Bronchus fibroblast of lung (primary cell): Measurements from ENCODE around the gene RAB15. TPM values are rescaled to one million over a fixed set of nuclear protein-coding genes. Genes with fewer than 3 reads are reported as not detected.

ENCODE experiments used
- total RNA-seq: library from RNA; depleted of rRNA; stranded (reverse); fragments of >200 nt; gene quantifications from 2 replicates; pipeline ENCODE4 v1.2.3, GENCODE V29; 2015

The RAB15 gene
- 1.6 and 2.2 TPM in 2 replicates for total RNA-seq

DNA sequence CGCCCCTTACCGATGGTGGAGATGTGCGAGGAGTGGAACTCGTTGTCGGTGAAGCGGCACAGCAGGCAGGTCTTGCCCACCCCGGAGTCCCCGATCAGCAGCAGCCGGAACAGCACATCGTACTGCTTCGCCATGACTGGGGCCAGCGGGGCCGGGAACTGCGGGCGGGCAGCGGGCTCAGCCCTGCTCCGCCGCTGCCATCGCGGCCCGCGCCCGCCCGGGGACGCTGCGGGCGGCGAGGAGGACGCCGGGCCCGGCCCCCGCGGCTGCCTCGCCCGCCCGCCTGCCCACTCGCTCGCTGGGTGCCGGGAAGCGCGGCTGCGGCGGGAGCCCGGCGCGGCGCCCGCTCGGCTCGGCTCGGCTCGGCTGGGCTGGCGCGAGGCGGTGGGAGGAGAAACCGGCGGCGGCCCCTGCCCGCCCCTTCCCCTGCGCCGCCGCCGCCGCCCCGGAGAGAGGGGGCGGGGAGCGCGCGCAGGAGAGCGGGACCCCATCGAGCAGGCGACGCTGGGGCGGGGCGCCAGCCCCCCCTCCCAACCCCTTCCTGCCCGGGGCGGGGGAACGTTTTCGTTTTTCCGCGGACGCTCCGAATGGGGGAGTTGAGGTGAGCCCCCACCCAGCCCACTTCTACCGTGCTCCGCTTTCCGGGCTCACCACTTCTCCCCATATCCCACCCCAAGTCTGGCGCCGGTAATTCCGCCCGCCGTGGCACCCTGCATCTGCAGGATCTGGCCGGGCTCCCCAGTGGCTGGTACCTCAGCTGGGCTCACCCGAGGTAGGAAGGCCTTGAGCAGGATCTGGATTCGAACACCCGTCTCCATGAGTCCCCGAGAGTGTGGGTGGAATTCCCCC, at the start of gene RAB15:
Gene RAB15, minus strand, starts transcription at position 394 of the 849 bp plus-strand sequence. Its CDS starts 260 bp downstream, at position 134.

DNA sequence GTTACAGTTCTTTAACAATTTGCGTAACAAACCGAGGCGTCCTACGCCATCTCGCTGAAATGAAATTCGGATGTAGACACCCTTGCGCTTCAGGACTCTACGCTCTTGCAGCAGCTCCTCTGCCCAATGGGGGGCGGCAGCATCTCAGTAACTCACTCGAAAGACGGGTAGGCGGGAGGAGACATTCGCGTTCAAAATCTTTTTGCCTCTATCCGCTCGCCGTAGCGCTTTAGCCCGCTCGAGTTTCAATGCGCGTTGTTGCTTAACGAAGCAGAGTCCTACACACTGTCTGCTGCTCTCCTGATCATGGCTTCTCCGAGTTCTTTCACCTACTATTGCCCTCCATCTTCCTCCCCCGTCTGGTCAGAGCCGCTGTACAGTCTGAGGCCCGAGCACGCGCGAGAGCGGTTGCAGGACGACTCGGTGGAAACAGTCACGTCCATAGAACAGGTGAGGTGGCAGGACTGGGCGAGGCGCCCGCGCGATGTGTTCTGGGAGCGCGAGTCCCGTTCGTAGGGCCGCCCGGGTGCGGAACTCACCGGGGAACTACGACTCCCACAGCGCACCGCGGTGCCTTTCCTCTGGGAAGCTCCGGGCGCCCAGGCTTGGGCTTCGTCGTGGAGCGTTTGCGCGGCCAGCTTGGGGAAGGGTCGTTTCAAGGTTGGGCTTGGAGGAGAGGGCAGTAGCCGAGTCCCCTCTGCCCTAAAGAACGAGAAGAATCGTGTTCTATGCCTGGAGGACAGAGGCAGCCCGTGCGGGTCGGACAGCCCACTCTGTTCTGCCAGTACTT, 14.7 kb upstream of the RAB15 start, which contains the start of gene FNTB:
Gene FNTB, plus strand, starts transcription at position 248 of the 790 bp plus-strand sequence. Its CDS starts 59 bp downstream, at position 307.

DNA sequence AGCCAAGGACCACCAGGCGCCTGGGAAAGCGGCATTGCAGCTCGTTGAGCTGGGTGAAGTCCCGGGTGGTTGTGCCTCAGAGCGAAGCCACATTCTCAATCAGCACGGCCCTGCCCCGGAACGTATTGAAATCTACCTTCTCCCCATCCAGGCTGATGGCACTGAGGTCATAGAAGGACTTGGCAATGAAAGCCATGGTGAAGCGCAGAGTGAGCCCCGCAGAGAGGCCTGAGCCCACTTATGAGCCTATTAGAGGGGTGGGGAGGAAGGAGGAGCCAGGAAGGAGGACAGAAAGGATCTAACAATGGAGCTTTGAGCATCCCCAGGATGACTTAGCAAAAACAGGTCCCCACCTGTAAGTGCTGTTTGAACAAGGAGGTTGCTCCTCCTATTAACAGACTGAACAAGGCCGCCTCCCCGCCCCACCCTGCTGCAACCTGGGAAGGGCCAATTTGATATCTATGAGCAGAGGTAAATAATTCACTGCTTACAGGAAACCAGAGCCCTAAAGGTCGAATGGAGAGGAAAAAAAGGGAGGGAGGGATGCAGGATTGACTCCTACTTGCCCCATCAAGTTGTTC, 29.5 kb downstream of the RAB15 start, which contains the start of gene GPX2:
Gene GPX2, minus strand, starts transcription at position 215 of the 581 bp plus-strand sequence. Its CDS starts 19 bp downstream, at position 196.

DNA sequence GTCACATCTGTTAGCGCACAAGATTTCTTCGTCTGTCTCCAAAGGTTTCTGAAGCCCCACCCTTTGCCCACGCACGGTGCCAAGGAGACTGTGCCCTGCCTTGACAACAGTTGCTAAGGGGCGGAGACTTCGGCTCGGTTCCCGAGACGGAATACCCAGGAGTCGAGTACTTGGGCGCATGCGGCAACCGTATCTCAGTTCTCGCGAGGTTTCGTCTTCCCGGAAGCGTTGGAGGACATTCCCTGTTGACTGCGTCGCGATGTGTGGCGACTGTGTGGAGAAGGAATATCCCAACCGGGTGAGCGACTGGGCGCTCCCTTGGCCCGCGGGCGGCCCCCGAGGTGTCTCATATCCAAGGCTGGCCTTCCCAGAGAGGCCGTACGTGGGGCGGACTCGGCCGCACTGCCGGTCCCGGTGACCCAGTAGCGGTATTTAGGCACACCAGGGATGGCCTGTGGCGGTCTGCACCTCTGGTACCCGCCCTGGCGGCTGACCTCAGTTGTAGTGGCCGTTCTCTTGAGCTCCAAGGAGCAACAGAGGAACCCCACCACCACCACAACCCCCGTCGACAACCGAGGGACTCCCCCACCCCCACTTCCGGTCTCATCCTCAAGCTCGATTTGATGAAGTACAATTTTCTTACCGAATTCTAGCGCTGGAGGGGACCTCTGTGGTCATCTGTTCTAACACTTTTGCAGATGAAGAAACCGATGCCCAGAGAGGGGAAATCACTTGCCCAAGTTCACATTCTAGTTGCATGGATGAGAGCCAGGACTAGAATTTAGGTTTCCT, 57.7 kb downstream of the RAB15 start, which contains the start of gene CHURC1:
Gene CHURC1, plus strand, starts transcription at position 219 of the 792 bp plus-strand sequence. Its CDS starts 41 bp downstream, at position 260.

Other genes with a start within 250 kb of the RAB15 start
- gene SPTB, start 92.4 kb downstream of the RAB15 start, total RNA-seq: not detected in 2 replicates
- 27.4 and 37.0 TPM in 2 replicates for gene CHURC1, start 57.9 kb downstream of the RAB15 start, total RNA-seq
- gene GPX2, start 29.6 kb downstream of the RAB15 start, total RNA-seq: not detected in 2 replicates
- gene FNTB, start 14.6 kb upstream of the RAB15 start, total RNA-seq: 14.4 and 15.5 TPM in 2 replicates
- 28.2 and 28.6 TPM in 2 replicates for gene MAX, start 130.2 kb upstream of the RAB15 start, total RNA-seq